Daoy (cell line): Measurements from ENCODE around the gene RPA1. TPM values are rescaled to one million over a fixed set of nuclear protein-coding genes. Genes with fewer than 3 reads are reported as not detected.

Experiments
- DNase-seq: peaks from one replicate; pipeline ENCODE4 v3.0.0-alpha.2; 2015; ENCODE audit warnings: low read depth
- total RNA-seq: library from RNA; depleted of rRNA; stranded (reverse); fragments of >200 nt; shearing (Covaris generic); gene quantifications from 2 replicates; pipeline ENCODE4 v1.2.3, GENCODE V29; 2014

RPA1 gene
- total RNA-seq, 1 experiment from 2014 or later, result 29.9 TPM

DNA sequence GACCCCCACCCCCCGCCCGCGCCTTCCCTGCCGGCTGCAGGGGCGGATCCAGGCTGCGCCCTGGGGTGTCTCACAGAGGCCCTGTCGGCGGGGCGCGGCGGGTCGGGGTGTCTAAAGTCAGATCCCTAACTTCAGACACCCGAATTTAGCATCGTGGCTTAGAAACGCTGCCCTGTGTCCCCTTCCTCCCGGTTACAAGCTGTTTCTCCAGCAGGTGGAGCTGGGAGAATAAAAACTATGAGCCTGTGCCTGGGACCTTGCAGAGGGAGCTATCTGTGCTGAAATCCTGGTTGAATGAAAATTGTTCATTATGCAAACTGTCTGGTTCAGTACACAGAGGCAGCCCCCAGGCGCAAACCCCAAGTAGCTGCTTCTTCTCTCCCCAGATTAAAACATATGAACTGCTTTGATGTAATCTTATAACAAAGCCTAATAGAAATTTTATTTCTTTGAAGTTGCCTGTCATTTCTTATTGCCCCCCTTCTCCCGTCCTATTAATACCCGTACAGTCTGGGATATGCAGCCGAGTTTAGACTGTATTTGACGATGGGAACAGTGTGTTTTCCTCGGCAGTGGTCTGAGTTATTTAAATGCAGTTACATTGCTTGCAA, 79.0 kb downstream of the RPA1 start:
- peak; percentile 75 for DNase-seq

DNA sequence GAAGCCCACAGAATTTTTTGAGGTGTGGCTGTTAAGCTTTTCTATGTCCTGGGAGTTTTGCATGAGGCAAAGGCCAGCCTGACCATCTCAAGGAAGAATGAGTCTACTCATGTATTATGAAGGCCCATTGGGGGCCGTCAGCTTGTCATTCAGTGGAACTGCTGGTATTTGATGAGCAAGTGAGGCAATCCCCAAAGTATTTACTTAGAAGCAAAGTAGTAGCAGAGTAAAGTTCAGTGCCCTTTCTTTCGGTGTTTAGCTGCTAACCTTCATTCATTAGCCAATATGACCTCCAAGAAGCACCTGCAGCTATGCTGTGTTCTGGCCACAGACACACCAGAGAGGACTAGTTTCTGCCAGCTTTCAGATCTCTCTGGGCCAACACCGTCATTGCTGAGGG, 80.2 kb downstream of the RPA1 start:
- no peak for DNase-seq

DNA sequence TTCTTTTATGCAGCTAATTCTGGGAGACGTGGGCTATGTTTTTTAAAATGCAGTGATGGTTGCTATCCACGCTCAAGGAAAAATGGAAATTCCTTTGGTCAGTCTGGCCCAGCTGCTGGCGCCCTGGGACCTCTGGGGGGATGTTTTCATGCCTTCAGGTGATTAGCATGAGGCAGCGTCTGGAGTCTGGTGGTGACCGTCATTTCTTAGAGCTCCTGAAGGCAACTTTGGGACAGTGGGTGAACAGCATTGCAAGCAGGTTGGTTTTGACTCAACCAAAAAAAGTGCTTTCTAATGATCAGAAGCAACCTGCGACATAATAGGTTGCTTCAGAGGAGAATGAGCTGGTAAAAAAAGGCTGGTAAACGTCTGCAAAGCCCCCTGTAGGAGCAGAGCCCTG, 82.3 kb downstream of the RPA1 start:
- no peak for DNase-seq

DNA sequence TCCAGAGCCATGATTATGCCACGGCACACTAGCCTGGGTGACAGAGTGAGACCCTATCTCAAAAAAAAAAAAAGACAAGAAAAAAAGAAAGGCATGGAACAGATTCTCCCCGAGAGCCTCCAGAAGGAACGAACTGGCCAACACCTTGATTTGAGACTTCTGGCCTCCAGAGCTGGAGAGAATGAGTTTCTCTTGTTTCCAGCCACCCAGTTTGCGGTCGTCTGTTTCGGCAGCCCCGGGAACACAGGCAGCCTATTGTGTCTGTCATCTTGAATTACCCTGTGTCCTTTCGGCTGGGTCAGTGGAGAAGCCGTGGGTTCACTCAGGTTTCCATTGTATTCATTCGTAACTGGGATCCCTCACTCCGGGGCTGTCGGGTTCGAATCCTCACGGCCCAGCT, 83.9 kb downstream of the RPA1 start:
- DNase-seq, result no peak

DNA sequence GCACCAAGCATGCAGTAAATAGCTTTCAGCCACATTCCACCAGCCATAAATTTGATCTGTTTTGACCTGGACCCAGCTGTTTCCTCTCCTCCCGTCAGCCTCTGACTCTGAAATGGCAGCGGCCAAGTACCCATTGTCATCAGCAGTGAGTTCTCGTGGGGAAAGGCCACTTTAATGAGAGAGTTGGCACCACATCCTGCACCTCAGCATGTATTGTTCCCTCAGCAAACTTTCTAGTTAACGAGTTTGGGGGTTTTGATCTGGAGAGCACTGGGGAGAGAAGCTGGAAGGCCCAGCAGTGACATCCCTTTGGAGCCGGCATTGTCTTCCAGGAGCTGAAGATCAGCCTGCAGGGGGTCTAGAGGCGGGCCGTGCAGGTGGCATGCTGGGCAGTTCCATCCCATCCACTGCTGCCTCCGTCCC, 84.9 kb downstream of the RPA1 start:
- DNase-seq, result no peak

DNA sequence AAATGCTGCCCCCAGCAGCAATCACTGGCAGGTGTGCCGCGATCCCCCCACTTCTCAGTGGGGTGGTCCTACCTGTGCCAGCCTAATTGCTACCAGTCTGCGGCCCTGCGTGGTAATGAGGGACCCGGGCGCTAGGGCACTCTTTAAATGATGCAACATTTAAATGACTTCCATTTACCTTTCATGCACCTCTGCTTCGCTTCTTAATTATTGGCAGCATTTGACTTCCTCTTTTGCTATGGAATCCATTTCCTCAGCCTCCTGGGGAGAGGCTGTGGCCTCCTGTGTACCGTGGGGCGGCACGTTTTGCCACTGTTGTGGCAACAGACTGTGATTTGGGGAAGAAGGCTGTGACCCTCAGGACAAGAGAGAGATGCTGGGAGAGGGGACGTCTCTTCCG, 86.1 kb downstream of the RPA1 start:
- no peak for DNase-seq

DNA sequence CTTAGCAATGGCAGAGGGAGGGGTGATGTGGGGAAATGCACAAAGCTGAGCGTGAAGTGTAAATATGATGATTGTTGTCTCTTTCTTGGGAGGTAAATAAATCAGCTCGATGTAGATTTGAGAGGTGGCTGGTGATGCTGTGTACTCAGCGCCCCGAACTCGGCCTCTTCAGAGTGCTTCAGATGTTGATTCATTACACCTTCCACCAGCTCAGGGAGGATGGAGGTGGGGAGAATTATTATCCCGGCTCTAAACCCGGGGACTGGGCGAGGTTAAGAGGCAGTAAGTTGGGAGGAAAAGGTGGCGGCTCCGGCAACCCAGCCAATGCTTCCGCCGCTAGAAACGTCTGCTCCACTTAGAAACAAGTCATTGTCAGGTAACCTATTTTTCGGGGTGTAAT, 86.5 kb downstream of the RPA1 start:
- DNase-seq, result no peak

DNA sequence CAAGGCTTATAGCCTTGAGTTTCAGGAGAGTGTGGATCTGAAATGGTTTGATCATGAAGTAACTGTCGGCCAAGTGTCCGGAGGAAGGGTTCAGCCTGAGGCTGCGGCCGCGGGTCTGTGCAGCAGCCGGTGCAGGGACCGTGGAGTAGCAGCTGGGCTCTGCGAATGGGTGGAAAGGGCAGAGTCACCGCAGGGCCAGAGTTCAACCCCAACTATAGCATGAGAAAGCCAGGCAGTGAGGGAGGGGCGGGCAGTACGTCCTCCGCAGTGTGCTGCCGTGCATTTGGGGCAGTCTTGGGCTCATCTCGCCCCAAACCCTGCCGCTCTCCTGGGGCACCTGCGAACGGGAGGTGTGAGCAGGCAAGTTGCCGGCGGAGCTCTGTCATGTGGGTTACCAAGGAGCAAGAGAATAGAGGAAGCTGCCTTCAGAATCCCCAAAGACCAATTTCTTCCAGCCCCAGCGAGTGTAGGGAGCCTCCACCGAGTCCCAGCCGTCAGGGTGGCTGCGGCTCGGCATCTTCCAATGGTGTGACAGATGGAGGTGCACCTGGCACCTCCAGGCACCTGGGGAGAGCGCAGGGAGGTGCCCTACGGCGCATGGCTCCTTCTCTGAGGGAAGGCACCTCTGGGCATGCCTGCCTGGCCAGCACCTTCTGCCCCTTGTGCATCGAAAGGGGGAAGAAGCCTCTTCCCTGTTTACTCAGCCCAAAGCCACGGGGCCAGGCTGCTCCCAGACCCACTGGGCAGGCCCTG, 87.3 kb downstream of the RPA1 start:
- DNase-seq, result no peak

DNA sequence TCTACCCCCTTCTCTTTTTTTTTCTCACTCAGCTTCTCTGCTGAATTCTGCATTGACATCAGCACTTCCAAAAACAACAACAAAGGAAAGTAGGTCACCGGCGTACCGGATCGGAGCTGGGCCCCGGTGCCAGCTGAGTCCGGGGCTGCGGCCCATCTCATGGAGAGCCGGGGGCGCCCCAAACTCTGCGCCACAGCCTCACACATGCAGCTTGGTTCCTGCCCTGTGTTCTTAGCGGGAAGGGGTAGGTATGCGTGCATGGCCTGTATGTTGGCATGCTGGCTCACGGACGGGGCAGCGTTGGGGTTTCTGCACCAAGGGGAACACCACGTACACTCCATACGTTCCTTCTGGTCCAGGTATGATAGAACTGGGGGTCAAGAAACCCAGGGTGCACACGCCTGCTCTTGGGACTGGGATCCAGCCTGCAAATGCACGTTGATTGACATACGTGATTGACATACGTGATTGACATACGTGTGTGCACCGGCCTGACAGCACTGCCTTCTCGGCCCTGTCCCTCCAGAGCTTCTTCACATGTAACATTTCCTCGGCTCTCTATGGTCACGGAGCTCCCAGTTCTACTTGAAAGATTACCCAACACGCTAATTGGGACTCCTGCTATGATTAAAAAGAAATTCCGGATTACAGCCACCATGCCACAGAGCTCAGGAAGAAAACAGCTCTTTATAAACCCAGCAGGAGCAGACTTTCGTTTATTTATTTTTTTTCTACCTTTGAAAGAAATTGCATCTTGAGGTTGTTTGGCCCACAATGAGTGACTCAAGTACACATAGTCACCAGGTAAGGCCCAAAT, 88.7 kb downstream of the RPA1 start:
- no peak for DNase-seq

DNA sequence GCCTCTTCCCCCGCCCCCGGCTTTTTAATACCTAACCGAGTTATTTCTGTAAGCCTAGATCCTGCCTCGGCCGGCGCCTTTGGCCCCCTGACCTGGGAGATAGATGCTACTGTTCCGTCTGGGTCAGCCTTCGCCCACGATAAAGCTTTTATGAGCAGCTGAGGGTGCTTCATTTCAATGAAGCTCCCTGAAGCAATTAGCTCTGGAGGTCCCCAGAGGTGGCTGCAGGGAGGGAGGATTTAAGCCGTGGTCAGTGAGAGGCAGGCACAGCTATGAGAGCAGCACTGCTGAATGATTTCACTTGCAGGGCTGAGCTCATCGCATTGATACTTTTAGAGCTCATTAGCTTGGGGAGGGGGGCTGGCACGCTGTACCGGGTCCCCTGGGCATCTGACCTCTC, 89.4 kb downstream of the RPA1 start:
- DNase-seq, result no peak

DNA sequence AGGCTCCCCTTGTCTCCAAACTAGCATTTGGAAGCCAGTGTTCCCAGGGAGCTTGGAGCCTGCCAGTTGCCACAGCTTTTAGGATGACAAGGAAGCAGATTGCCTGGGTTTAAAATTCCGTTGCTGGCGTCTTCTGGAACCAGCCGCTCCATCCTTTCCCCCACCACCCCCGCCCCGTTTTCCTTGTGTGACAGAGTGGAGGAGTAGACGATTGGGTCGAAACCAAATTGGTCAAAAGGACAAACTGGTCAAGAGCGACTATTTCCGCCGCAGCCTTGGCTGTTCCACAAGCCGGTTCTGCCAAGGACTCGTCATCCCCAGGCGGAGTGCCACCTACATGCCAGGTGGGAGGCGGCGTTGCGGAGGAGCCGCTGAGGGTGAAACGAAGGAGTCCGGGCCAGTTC, 91.1 kb downstream of the RPA1 start:
- no peak for DNase-seq

DNA sequence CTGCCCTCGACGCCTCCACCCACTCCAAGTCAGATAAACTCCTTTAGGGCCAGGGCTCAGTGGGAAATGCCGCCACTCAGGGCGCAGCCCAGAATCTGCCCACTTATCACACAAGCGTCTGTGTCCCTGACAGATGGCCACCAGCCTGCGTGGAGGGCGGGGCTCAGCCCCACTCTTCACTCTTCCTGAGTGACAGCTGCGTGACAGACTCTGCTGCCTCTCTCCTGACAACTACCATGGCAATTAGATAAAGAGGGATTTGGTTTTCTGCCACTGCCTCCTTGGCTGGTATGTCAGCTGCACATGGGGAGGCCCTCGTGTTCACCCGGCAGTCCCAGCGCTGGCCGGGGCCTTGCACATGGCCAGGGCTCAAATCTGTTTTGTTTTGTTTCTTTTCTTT, 99.2 kb downstream of the RPA1 start:
- DNase-seq, result no peak

DNA sequence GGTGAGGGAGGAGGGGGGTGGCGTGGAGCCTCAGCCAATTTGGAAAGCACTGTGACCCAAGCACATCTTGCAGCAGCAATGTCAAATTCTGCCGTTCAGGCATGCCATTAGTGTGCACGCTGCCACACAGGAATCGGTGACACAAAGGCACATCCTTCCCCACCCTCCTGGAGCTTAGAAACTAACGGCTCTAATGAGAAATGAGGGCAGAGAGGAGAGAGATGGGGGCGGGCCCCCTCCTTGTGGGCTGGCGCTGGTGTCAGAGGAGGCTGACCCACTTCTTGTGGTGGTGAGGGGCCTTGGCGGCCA, 100.5 kb downstream of the RPA1 start:
- no peak for DNase-seq

DNA sequence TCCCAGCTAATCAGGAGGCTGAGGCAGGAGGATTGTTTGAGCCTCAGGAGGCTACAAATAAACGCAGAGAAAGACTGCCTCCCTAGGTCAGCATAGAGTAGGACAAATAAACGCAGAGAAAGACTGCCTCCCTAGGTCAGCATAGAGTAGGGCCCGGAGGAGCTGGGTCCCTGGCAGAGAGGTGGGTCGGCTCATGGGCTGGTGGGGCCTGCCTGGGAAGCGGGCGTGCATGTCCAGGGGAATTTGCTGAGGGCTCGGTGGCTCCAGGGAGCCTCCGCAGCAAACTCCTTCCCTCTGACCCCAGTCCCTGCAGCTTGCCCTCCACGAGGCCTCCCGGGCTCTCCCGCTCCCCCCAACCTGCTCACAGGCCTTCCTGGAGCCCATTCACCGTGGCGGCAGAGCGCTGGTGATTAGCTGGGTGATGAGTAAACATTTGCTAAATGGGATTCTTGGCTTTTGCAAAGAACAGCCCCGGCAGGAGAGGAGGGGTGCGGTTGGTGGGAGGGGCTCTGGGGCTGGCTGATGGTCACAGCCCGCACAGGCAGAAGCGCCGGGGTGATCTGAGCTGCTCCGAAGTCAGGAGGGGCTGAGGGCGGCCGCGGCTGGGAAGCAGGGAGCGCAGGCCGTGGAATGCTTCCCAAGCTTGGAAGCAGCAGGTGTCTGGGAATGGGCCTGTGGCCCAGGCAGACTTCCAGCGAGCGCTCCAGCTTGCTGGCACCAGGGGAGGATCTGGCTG, 102.2 kb downstream of the RPA1 start:
- DNase-seq, result peak; percentile 42

DNA sequence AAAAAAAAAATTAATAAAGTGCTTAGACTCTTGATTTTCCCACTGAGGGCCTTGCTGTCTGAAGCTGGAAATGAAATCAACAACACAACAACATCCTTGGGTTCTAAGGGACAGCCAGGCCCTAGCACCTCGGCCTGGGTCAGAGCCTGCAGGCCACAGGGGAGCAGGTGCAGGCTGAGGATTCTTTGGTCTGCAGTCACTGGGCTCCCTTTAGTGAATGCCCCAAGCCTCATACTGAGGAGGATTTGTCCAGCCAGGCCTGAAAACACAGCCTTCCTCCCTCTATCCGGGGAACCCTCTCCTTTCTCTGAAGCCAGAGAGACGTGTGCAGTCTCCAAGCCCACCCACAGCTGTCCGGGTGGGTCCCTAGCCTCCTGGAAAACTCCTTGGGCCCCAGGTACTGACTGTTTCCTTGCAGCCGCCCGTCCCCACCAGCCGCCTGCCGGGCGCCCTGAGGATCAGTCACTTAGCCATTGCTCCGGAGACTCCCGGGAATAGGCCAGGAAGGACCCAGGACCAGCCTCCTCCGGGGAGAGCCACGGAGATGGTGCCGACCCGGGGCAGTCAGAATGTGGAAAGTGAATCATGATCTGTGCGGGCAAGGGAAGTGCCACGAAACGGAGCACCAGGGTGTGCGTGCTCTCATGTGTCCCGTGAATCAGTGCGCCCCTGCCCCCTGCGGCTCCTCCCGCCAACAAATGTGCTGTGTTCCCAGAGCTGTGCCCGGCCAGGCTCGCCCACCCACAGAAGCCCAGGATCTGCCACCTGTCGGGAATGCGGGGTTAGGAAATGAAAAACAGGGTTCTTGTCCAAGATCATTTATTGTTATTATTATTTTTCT, 104.3 kb downstream of the RPA1 start:
- DNase-seq, result no peak

DNA sequence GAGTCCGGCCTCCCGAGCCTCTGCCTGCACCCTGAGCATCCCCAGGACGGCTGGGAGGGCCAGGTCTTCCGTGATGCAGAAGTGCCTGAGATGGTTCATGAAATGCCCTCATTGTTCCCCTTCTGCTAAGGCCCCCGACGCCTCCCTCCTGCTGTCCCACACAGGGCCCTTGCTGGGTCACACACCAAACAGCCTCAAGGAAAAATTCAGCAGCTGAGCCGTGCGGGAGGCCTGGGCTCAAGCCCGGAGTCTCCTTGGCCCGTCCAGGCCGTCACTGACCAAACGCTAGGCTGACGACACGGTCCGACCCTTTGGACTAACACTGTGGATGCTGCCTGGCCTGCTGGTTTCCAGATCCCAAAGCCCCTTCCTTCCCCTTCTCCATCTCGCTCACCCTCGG, 105.1 kb downstream of the RPA1 start:
- no peak for DNase-seq

DNA sequence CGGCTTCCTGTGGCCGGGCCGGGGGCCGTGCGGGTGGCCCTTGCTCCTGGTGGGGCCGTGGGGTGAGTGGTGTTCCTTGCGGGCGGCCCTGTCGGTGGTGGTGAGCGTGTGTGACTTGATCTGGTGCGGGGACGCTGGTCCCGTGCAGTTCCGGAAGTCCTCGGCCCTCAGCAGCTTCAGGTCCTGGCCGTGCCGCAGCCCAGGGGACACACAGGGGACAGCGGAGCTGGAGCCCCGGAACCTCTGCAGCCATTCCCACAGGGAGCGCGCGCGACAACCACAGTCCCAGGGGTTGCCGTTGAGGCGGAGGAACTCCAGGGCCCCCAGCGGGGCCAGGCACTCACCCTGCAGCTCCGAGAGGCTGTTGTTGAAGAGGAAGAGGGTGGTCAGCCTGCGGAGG, 107.0 kb downstream of the RPA1 start:
- no peak for DNase-seq

DNA sequence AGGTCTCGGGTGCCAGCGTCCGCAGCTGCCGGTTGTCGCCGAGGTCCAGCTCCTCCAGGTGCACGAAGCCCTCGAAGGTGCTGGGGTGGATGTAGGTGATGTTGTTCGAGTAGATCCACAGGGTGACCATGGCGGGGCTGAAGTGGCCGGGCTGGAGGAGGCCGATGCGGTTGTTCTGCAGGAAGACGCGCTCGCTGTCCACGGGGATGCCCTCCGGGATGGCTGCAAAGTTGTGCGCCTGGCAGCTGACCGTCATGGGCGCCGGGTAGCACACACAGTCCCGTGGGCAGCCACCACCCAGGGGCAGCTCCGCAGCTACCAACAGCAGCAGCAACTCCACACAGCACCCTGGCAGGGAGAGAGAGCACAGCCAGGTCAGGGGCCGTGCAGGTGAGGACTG, 107.7 kb downstream of the RPA1 start:
- DNase-seq, result no peak

DNA sequence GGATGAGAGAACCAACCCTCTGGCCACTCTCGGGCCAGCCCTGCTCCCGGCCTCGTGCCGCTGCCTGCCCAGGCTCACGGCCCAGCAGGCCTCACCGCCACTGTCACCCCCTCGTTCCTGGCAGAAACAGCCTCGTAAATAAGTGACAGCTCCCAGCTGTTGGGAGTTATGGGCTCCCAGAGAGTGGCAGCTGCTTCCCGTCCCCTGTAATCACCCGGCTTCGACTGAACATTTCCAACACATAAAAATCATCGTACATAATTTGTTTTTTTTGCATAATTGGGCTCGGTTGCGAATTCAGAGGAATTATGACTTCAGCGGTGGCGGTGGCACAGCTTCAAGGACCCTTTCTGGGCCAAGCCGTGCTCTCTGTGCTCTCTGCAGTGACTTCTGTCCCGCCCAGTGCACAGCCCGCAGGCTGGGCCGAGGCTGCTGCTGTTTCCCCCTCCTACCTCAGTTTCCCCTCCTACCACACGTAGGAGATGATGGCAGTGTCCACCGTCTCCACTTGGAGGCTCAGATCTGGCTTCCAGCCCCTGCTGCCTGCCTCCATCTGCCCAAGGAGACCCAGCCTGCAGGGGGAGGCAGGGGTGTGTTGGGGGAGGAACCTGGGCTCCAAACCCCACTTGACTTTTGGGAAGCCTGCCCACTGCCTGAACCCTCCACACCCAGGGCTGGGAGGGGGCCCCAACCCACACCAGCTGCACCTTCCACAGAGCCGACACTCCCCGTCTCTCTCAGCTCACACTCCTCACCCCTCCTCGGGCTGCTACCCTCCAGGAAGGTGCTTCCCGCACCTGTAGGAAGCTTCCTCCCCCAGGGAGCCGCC, 110.4 kb downstream of the RPA1 start:
- no peak for DNase-seq

DNA sequence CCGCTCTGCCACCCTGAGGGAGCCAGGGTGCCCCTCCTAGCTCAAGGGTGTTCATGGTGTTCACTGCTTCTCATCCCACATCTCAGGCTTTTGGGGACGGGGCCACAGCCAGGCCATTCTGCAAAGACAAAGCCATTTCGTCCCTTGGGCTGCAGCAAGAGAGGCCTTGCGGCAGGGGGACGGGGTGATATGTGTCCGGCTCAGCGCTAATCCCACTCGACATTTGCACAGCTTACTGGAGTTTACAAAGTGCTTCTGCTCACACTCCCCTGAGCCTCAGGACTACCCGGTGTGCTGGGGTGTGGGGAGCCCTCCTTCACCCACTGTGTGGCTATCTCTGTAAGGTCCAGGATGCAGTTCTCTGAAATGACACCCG, 111.0 kb downstream of the RPA1 start:
- DNase-seq, result no peak
